ENCODE data around the gene LILRB2. TPM values are rescaled to one million over a fixed set of nuclear protein-coding genes. Genes with fewer than 3 reads are reported as not detected.

Gene LILRB2
- total and polyA plus RNA-seq, 4 donors: 9.1 to 202 (median 27.9) TPM

- no peak overlapping the region for H3K9ac ChIP-seq (ENCODE audit: insufficient read depth in 1 of 2, low read length in 2 of 2)
- ATAC-seq (ENCODE audit: insufficient read depth, low FRiP score) (no peak), DNase-seq (no peak)
- no peaks in the 10 kb centered on the region for H3K4me1 ChIP-seq (ENCODE audit: control insufficient read depth in 5 of 5, insufficient read depth in 5 of 5, low read length in 5 of 5)
- H3K36me3 ChIP-seq (ENCODE audit: control insufficient read depth in 4 of 4, insufficient read depth in 4 of 4, low read length in 4 of 4): no peaks in the 10 kb centered on the region
- no peaks in the 10 kb centered on the region for H3K9me3 ChIP-seq (ENCODE audit: control insufficient read depth in 4 of 4, insufficient read depth in 3 of 4, low read length in 3 of 4)
- no peak overlapping the region for H3K27ac ChIP-seq (ENCODE audit: low read depth in 1 of 2, low read length in 1 of 2)
- H3K4me3 ChIP-seq: no peak overlapping the region
- no peak for TF ChIP-seq CTCF (IDR thresholded peaks at IDR 0.05; ENCODE audit: control extremely low read depth, extremely low read depth)
- peaks cover 0 to 7% (median 0%) of the 10 kb centered on the region in 3 donors for H3K27me3 ChIP-seq (ENCODE audit: control insufficient read depth in 3 of 3, insufficient read depth in 3 of 3, low read length in 2 of 3)
- 46 to 58% methylated on average over 25 to 26 of the region's 26 CpGs for WGBS, 2 donors
Observed at GRCh38 chr19:54255105-54255775, 25.7 kb downstream of the LILRB2 start.

GRCh38 chr19:54254195-54254906 lies 26.6 kb downstream of the LILRB2 start:
- DNase-seq (no peak), ATAC-seq (ENCODE audit: insufficient read depth, low FRiP score) (no peak)
- H3K27ac ChIP-seq (ENCODE audit: low read depth in 1 of 2, low read length in 1 of 2): no peak overlapping the region
- TF ChIP-seq CTCF (IDR thresholded peaks at IDR 0.05; ENCODE audit: control extremely low read depth, extremely low read depth): no peak
- WGBS, 2 donors: 59 to 76% methylated on average over 17 of the region's 17 CpGs
- peaks cover 0 to 8% (median 0%) of the 10 kb centered on the region in 3 donors for H3K27me3 ChIP-seq (ENCODE audit: control insufficient read depth in 3 of 3, insufficient read depth in 3 of 3, low read length in 2 of 3)
- H3K9ac ChIP-seq (ENCODE audit: insufficient read depth in 1 of 2, low read length in 2 of 2): no peak overlapping the region
- H3K4me3 ChIP-seq: no peak overlapping the region
- no peaks in the 10 kb centered on the region for H3K36me3 ChIP-seq (ENCODE audit: control insufficient read depth in 4 of 4, insufficient read depth in 4 of 4, low read length in 4 of 4)
- H3K9me3 ChIP-seq (ENCODE audit: control insufficient read depth in 4 of 4, insufficient read depth in 3 of 4, low read length in 3 of 4): no peaks in the 10 kb centered on the region
- no peaks in the 10 kb centered on the region for H3K4me1 ChIP-seq (ENCODE audit: control insufficient read depth in 5 of 5, insufficient read depth in 5 of 5, low read length in 5 of 5)

GRCh38 chr19:54253331-54254194 lies 27.3 kb downstream of the LILRB2 start:
- no peak for ATAC-seq (ENCODE audit: insufficient read depth, low FRiP score)
- no peak overlapping the region for H3K4me3 ChIP-seq
- no peak for DNase-seq
- no peak for TF ChIP-seq CTCF (IDR thresholded peaks at IDR 0.05; ENCODE audit: control extremely low read depth, extremely low read depth)
- no peaks in the 10 kb centered on the region for H3K4me1 ChIP-seq (ENCODE audit: control insufficient read depth in 5 of 5, insufficient read depth in 5 of 5, low read length in 5 of 5)
- WGBS, 2 donors: 71 to 75% methylated on average over 20 to 23 of the region's 23 CpGs
- H3K36me3 ChIP-seq (ENCODE audit: control insufficient read depth in 4 of 4, insufficient read depth in 4 of 4, low read length in 4 of 4): no peaks in the 10 kb centered on the region
- H3K9me3 ChIP-seq (ENCODE audit: control insufficient read depth in 4 of 4, insufficient read depth in 3 of 4, low read length in 3 of 4): no peaks in the 10 kb centered on the region
- H3K9ac ChIP-seq (ENCODE audit: insufficient read depth in 1 of 2, low read length in 2 of 2): no peak overlapping the region
- no peak overlapping the region for H3K27ac ChIP-seq (ENCODE audit: low read depth in 1 of 2, low read length in 1 of 2)
- peaks cover 0 to 8% (median 0%) of the 10 kb centered on the region in 3 donors for H3K27me3 ChIP-seq (ENCODE audit: control insufficient read depth in 3 of 3, insufficient read depth in 3 of 3, low read length in 2 of 3)
